Mucosa of descending colon (tissue), 3 donors: ENCODE measurements around the gene ANO4. TPM values are rescaled to one million over a fixed set of nuclear protein-coding genes. Genes with fewer than 3 reads are reported as not detected.
"Not testable (repeated sequence)": the region's sequence is repeated elsewhere in the genome, so short reads cannot be mapped to it uniquely, and the experiment has no call there.

Experiments
- ATAC-seq: fragments of 200-7000 bp; cut with Tn5 transposase; one replicate; pipeline ENCODE4 v1.9.1; 2020; ENCODE audit warnings: mild to moderate bottlenecking, moderate library complexity
- DNase-seq, 3 donors: peaks; one replicate each; pipeline ENCODE4 v3.0.0-alpha.2; 2020
- H3K36me3 ChIP-seq: fragments of 200-600 bp; one replicate; pipeline ENCODE4 v1.8.0; 2021; ENCODE audit warnings: low read depth, mild to moderate bottlenecking
- H3K4me1 ChIP-seq: fragments of 200-600 bp; one replicate; pipeline ENCODE4 v1.8.0; 2021; ENCODE audit warnings: low read depth, mild to moderate bottlenecking
- H3K4me3 ChIP-seq: fragments of 200-600 bp; one replicate; pipeline ENCODE4 v1.8.0; 2021; ENCODE audit warnings: mild to moderate bottlenecking
- H3K9me3 ChIP-seq: fragments of 200-600 bp; one replicate; pipeline ENCODE4 v1.8.0; 2021; ENCODE audit warnings: mild to moderate bottlenecking
- CTCF ChIP-seq: fragments of 200-600 bp; IDR thresholded peaks from one replicate; pipeline ENCODE4 v1.8.0; 2022; ENCODE audit warnings: antibody characterized with exemption, mild to moderate bottlenecking
- intact Hi-C, 2 donors: fragments of 100-400 bp; cut with DNase I in 1 of 2; cut with micrococcal nuclease in 1 of 2; formaldehyde crosslinking; loops; one replicate each; pipeline versions ENCODE4 v1.11.0 to v1.11.1; 2022; cut with DNase I, micrococcal nuclease
- total RNA-seq, 3 donors: library from RNA; stranded (reverse); fragmentation: NEBNext Ultra II Directional in 2 of 3; extraction: Animal tissue kit (Norgen Biotek cat#: 25700) in 2 of 3; gene quantifications; one replicate each; pipeline versions ENCODE4 v1.2.1 to v1.2.4, GENCODE V29; 2021 to 2023
- donor health status: DM: no; HTN: no; CAD: no; lungs with moderate emphysema.
- donor health status: DM: no; HTN: no; CAD: no.
- donor health status: DM: no; HTN: yes; CAD: no.

ANO4 gene
- total RNA-seq, 3 donors from 2014 or later, result 0.13 to 1.9 (median 0.14) TPM

GRCh38 chr12:101111441-101111840 is 316.9 kb downstream of the ANO4 start:
- Histone ChIP-seq H3K4me1 (no peaks in the 10 kb centered on the region), H3K4me3 (no peak overlapping the region), H3K9me3 (no peaks in the 10 kb centered on the region), H3K36me3 (no peaks in the 10 kb centered on the region)
- ATAC-seq, result no peak
- intact Hi-C loops, result no loop called here
- no peak for TF ChIP-seq CTCF
- DNase-seq, result no peak

- intact Hi-C loops, result no loop called here
- H3K9me3 ChIP-seq, result no peaks in the 10 kb centered on the region
- ATAC-seq (no peak), DNase-seq (no peak)
- no peak overlapping the region for H3K4me3 ChIP-seq
- no peak for TF ChIP-seq CTCF
- no peaks in the 10 kb centered on the region for H3K36me3 ChIP-seq
- H3K4me1 ChIP-seq, result no peaks in the 10 kb centered on the region
These were observed 320.8 kb downstream of the ANO4 start for GRCh38 chr12:101115326-101115725.

GRCh38 chr12:101116911-101117310 is 322.3 kb downstream of the ANO4 start:
- no peak for DNase-seq
- TF ChIP-seq CTCF, result no peak
- H3K4me1 ChIP-seq, result no peaks in the 10 kb centered on the region
- no peaks in the 10 kb centered on the region for H3K9me3 ChIP-seq
- intact Hi-C loops, result no loop called here
- no peak overlapping the region for H3K4me3 ChIP-seq
- no peak for ATAC-seq
- H3K36me3 ChIP-seq, result no peaks in the 10 kb centered on the region

- ATAC-seq (no peak), DNase-seq (no peak)
- no peaks in the 10 kb centered on the region for H3K9me3 ChIP-seq
- intact Hi-C loops, result no loop called here
- H3K36me3 ChIP-seq, result no peaks in the 10 kb centered on the region
- H3K4me3 ChIP-seq, result no peak overlapping the region
- H3K4me1 ChIP-seq, result no peaks in the 10 kb centered on the region
- no peak for TF ChIP-seq CTCF
These were observed 323.3 kb downstream of the ANO4 start for GRCh38 chr12:101117842-101118241.

GRCh38 chr12:101127521-101128219 is 333.1 kb downstream of the ANO4 start:
- no peaks in the 10 kb centered on the region for H3K9me3 ChIP-seq
- no peaks in the 10 kb centered on the region for H3K4me1 ChIP-seq
- intact Hi-C loops, result no loop called here
- no peak for ATAC-seq
- TF ChIP-seq CTCF, result no peak
- no peak overlapping the region for H3K4me3 ChIP-seq
- no peaks in the 10 kb centered on the region for H3K36me3 ChIP-seq
- no peak for DNase-seq

GRCh38 chr12:101145777-101146431 is 351.3 kb downstream of the ANO4 start:
- H3K4me3 ChIP-seq, H3K4me1 ChIP-seq, intact Hi-C loops, H3K36me3 ChIP-seq, ATAC-seq, H3K9me3 ChIP-seq, DNase-seq: not testable (repeated sequence)
